ENCODE data around the gene FMOD.

Gene FMOD

DNA sequence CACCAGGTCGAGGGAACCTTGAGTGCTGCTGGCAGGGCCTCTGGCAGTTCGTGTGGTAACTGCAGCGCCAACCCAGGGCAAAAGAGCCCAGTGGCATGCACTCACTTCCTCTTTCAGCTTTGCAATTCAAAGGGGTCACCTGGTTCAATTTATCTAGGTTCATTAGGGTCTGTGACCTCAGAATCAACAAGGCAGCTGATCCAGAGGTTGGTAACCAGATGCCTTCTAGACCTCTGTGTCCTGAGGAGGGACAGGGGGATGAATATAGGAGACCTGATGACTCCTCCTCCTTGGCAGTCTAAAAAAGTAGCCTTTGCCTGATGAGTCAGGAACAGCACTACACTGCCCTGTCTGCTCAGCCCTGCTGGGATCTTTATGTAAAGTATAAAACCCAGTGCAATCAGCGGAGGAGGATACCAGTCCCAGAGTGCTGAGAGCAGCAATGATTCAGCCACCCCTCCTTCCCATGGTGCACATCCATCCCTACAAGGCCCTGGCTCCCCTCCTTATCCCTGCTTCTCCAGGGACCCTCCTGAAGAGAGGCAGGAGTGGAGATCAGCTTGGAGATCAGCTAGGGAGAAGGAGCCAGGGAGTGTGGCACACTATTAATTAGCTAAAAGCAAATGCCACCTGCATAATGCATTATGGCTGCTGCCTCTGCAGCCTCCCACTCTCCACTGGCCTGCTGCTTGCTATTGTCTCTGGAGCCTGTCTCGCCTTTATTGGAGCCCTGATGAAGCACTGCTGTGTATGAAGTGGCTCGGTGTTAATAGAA, 11.2 kb upstream of the FMOD start:
- intact Hi-C loops (cut with DNase I), result no loop called here

DNA sequence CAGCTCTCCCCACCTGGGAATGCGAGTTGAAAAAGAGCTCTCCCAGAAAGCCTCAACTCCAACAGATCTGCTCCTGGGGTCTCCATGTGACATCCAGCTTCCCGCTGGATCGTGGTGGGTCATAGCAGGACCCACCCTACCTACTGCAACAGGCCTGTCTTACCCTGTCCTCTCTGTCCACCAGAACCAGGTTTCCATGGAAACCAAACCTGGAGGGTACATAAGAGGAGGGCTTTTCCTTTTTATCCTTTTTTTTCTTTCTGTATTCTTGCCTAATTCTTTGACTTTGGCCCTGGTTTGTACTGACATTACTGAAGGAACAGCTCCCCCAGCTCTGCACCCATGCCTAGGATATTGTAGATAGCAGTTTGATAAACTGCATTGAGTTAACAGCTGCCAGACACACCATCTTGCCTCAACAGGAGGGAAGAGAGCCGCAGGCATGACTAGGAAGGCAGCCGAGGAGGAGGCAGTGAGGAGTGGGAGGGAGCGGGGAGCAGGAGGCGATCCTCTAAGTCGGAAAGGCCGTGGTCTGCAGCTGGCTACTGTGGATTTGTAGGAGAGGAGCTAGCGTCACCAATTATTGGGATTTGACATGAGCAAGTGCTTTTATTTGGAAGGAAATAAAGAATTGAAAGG, 9.7 kb upstream of the FMOD start:
- DNase-seq, result peak in 4 of 10 donors; percentile 48 to 89 (median 82)
- intact Hi-C loops (cut with DNase I), result no loop called here

More for the DNA sequence above, 11.2 kb upstream of the FMOD start:
- peak in 5 of 10 donors; percentile 32 to 88 (median 72) for DNase-seq

- DNase-seq, result no peak
- intact Hi-C loops (cut with DNase I), result no loop called here
These were observed 8.2 kb upstream of the FMOD start for GRCh38 chr1:203359010-203359571.

- no peak for DNase-seq
- intact Hi-C loops (cut with DNase I), result no loop called here
These were observed 3.3 kb upstream of the FMOD start for GRCh38 chr1:203354246-203354645.

DNA sequence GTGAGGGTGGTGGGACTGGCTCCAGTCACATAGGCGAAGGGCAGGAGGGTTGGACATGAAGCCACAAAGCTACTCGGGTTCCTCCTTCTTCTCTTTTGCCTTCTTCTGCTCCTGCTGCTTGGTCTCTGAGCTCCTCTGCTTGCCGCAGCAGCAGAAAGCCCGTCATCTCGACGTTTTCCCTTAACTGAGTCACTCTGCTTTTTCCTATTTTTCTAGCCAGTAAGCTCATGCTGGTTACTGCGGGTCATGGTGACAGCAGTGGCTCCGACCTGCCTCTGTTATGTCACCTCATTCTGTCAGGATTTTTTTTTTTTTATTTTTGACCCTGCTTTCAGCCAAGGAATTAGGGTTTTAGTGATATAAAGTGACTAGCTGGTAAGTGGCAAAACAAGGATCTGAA, 2.6 kb upstream of the FMOD start:
- no peak for DNase-seq
- intact Hi-C loops (cut with DNase I), result no loop called here

GRCh38 chr1:203349773-203350524, 973 bp downstream of the FMOD start:
- intact Hi-C loops (cut with DNase I), result loop anchor here (5.0 kb wide), 1 partner anchor 352 kb away; no protein-coding TSS in a partner anchor
- peak; percentile 23 to 91 (median 53) for DNase-seq

GRCh38 chr1:203349166-203349565, 1.8 kb downstream of the FMOD start:
- DNase-seq, result no peak
- intact Hi-C loops (cut with DNase I), result loop anchor here (5.0 kb wide), 1 partner anchor 353 kb away; no protein-coding TSS in a partner anchor

GRCh38 chr1:203346769-203347102, 4.2 kb downstream of the FMOD start:
- intact Hi-C loops (cut with DNase I), result loop anchor here (5.0 kb wide), 1 partner anchor 356 kb away; no protein-coding TSS in a partner anchor
- DNase-seq, result no peak

GRCh38 chr1:203346060-203346768, 4.7 kb downstream of the FMOD start:
- intact Hi-C loops (cut with DNase I), result loop anchor here (5.0 kb wide), 1 partner anchor 356 kb away; no protein-coding TSS in a partner anchor
- DNase-seq, result no peak

GRCh38 chr1:203343956-203344754, 6.8 kb downstream of the FMOD start:
- no peak for DNase-seq
- intact Hi-C loops (cut with DNase I), result no loop called here

- peak in 6 of 10 donors; percentile 43 to 89 (median 60) for DNase-seq
- intact Hi-C loops (cut with DNase I), result no loop called here
These were observed 8.6 kb downstream of the FMOD start for GRCh38 chr1:203342192-203342940.

GRCh38 chr1:203340112-203340790, 10.7 kb downstream of the FMOD start:
- intact Hi-C loops (cut with DNase I), result loop anchor here (1.0 kb wide), 2 partner anchors 101 to 147 kb away; no protein-coding TSS in a partner anchor
- DNase-seq, result peak; percentile 39 to 95 (median 72)

GRCh38 chr1:203338335-203339036, 12.4 kb downstream of the FMOD start:
- intact Hi-C loops (cut with DNase I), result loop anchor here (1.0 kb wide), 1 partner anchor 65 kb away; no protein-coding TSS in a partner anchor
- peak in 8 of 10 donors; percentile 47 to 94 (median 69) for DNase-seq

GRCh38 chr1:203336097-203336496, 14.8 kb downstream of the FMOD start:
- DNase-seq, result no peak
- intact Hi-C loops (cut with DNase I), result no loop called here

GRCh38 chr1:203335503-203335902, 15.4 kb downstream of the FMOD start:
- peak in 1 of 10 donors; percentile 28 for DNase-seq
- intact Hi-C loops (cut with DNase I), result no loop called here

DNA sequence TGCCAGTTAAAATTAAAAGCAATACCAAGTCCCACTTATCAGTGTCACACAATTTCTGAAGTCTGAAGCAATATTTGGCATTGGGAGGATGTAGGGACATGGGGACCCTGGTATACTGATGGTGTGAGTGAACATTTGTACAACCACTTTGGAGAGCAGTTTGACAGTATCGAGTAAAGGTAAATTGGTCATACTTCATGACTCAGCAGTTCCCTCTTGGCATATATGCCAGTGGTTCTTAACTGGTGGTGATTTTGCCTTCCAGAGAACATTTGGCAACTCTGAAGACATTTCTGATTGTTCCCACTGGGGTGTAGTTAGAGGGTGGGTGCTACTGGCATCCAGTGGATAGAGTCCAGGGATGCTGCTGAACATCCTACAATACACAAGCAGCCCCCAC, 19.7 kb downstream of the FMOD start:
- DNase-seq, result no peak
- intact Hi-C loops (cut with DNase I), result no loop called here

- no peak for DNase-seq
- intact Hi-C loops (cut with DNase I), result loop anchor here (2.0 kb wide), 1 partner anchor 56 kb away; no protein-coding TSS in a partner anchor
These were observed 22.2 kb downstream of the FMOD start for GRCh38 chr1:203328714-203329122.

Data from posterior cingulate gyrus (tissue), 11 donors.